Kidney epithelial cell (primary cell): Measurements from ENCODE around the gene ST3GAL3. TPM values are rescaled to one million over a fixed set of nuclear protein-coding genes. Genes with fewer than 3 reads are reported as not detected.

Experiments
- DNase-seq: peaks from one replicate; pipeline ENCODE4 v3.0.0-alpha.2; 2010; ENCODE audit warnings: low read depth
- H3K27me3 ChIP-seq: 2 replicates; pipeline ENCODE4 v1.6.0; 2011; ENCODE audit warnings: low read length; ENCODE audit not compliant: control insufficient read depth, insufficient read depth
- H3K36me3 ChIP-seq: 2 replicates; pipeline ENCODE4 v1.5.1; 2011; ENCODE audit warnings: low read length; ENCODE audit not compliant: control insufficient read depth, insufficient read depth
- H3K4me3 ChIP-seq: 2 replicates; pipeline ENCODE4 v1.5.1; 2011; ENCODE audit warnings: low read depth, mild to moderate bottlenecking, control low read depth, low read length
- CTCF ChIP-seq: IDR thresholded peaks from 2 replicates; pipeline ENCODE4 v1.5.1; 2011; ENCODE audit warnings: mild to moderate bottlenecking, moderate library complexity, low read length, control low read depth, inconsistent platforms; ENCODE audit not compliant: insufficient read depth, poor library complexity, severe bottlenecking
- total RNA-seq: library from RNA; depleted of rRNA; stranded (reverse); fragments of >200 nt; gene quantifications from 2 replicates; pipeline ENCODE4 v1.2.3, GENCODE V29; 2015

Gene ST3GAL3
- total RNA-seq, 1 donor from 2014 or later = 15.0 TPM

GRCh38 chr1:43938383-43938782, 231.0 kb downstream of the ST3GAL3 start:
- Histone ChIP-seq H3K27me3 (no peaks in the 10 kb centered on the region), H3K36me3 (no peaks in the 10 kb centered on the region), H3K4me3 (no peak overlapping the region)
- DNase-seq = no peak
- no peak for TF ChIP-seq CTCF

GRCh38 chr1:43938892-43939587, 231.7 kb downstream of the ST3GAL3 start:
- Histone ChIP-seq H3K27me3 (no peaks in the 10 kb centered on the region), H3K36me3 (no peaks in the 10 kb centered on the region), H3K4me3 (no peak overlapping the region)
- no peak for DNase-seq
- no peak for TF ChIP-seq CTCF

GRCh38 chr1:43942411-43942810, 235.1 kb downstream of the ST3GAL3 start:
- DNase-seq = no peak
- no peak for TF ChIP-seq CTCF

GRCh38 chr1:43944860-43945259, 237.5 kb downstream of the ST3GAL3 start:
- TF ChIP-seq CTCF = no peak
- DNase-seq = no peak
- H3K36me3 ChIP-seq = no peaks in the 10 kb centered on the region
- no peaks in the 10 kb centered on the region for H3K27me3 ChIP-seq
- H3K4me3 ChIP-seq = no peak overlapping the region

More at GRCh38 chr1:43942411-43942810, 235.1 kb downstream of the ST3GAL3 start:
- no peaks in the 10 kb centered on the region for H3K36me3 ChIP-seq
- H3K4me3 ChIP-seq = no peak overlapping the region
- no peaks in the 10 kb centered on the region for H3K27me3 ChIP-seq

GRCh38 chr1:43945674-43946235, 238.4 kb downstream of the ST3GAL3 start:
- DNase-seq = no peak
- TF ChIP-seq CTCF = no peak
- H3K27me3 ChIP-seq = no peaks in the 10 kb centered on the region

More at GRCh38 chr1:43945674-43946235, 238.4 kb downstream of the ST3GAL3 start:
- H3K4me3 ChIP-seq = peak overlapping the region; percentile 81
- no peaks in the 10 kb centered on the region for H3K36me3 ChIP-seq
